WTC11 (cell line): ENCODE data around the gene NRG3. TPM values are rescaled to one million over a fixed set of nuclear protein-coding genes. Genes with fewer than 3 reads are reported as not detected.

Experiments
- ATAC-seq: fragments of 200-7000 bp; cut with Tn5 transposase; 2 replicates; pipeline ENCODE4 v1.10.0; 2021; ENCODE audit warnings: mild to moderate bottlenecking, moderate library complexity
- CTCF ChIA-PET: fragments of 300-600 bp; sonication (Branson Sonifier 250); formaldehyde crosslinking; loops from one replicate; lab custom pipeline; 2021; ENCODE audit warnings: antibody characterized with exemption; lab: Charles Lee
- POLR2A ChIA-PET: fragments of 350-600 bp; sonication (Branson Sonifier 250); formaldehyde crosslinking; loops from one replicate; lab custom pipeline; 2021; ENCODE audit warnings: antibody characterized with exemption; lab: Charles Lee
- DNase-seq: peaks from one replicate; pipeline ENCODE4 v3.0.0; 2021; ENCODE audit warnings: low spot score
- H3K27ac Mint-ChIP-seq: 2 replicates; pipeline ENCODE4 v1.8.0; 2021; ENCODE audit warnings: mixed read lengths
- H3K27me3 Mint-ChIP-seq: 2 replicates; pipeline ENCODE4 v1.8.0; 2021; ENCODE audit warnings: low read depth, mild to moderate bottlenecking, moderate library complexity, mixed read lengths
- H3K36me3 Mint-ChIP-seq: 2 replicates; pipeline ENCODE4 v1.8.0; 2021; ENCODE audit warnings: mixed read lengths
- H3K4me1 Mint-ChIP-seq: 2 replicates; pipeline ENCODE4 v1.8.0; 2022; ENCODE audit warnings: mixed read lengths
- H3K4me3 Mint-ChIP-seq: 2 replicates; pipeline ENCODE4 v1.8.0; 2021; ENCODE audit warnings: mild to moderate bottlenecking, moderate library complexity, mixed read lengths
- H3K9me3 Mint-ChIP-seq: 2 replicates; pipeline ENCODE4 v1.8.0; 2021; ENCODE audit warnings: mixed read lengths
- ARID4B ChIP-seq: sonication (generic); formaldehyde crosslinking; IDR thresholded peaks from 2 replicates; pipeline ENCODE4 v1.8.0; 2023; ENCODE audit warnings: missing genetic modification reagents, mild to moderate bottlenecking, borderline replicate concordance
- CDX4 ChIP-seq: fragments of 250-450 bp; sonication (Bioruptor Pico); IDR thresholded peaks from 2 replicates; pipeline ENCODE4 v1.9.0; 2021; ENCODE audit warnings: moderate library complexity, mild to moderate bottlenecking, inconsistent platforms, borderline replicate concordance
- CTCF ChIP-seq: fragments of 200-600 bp; IDR thresholded peaks from 2 replicates; pipeline ENCODE4 v1.8.0; 2022; ENCODE audit warnings: antibody characterized with exemption
- ESRRA ChIP-seq: sonication (generic); formaldehyde crosslinking; IDR thresholded peaks from 2 replicates; pipeline ENCODE4 v1.8.1; 2022; ENCODE audit warnings: mild to moderate bottlenecking, missing genetic modification reagents, borderline replicate concordance
- GRHL2 ChIP-seq: fragments of 250-450 bp; sonication (Bioruptor Pico); IDR thresholded peaks from 2 replicates; pipeline ENCODE4 v1.8.0; 2022; ENCODE audit warnings: mild to moderate bottlenecking, moderate library complexity; ENCODE audit not compliant: insufficient replicate concordance, severe bottlenecking
- JUN ChIP-seq: sonication (generic); formaldehyde crosslinking; IDR thresholded peaks from 2 replicates; pipeline ENCODE4 v1.8.0; 2023; ENCODE audit warnings: mild to moderate bottlenecking, missing genetic modification reagents
- NR1H2 ChIP-seq: sonication (generic); formaldehyde crosslinking; IDR thresholded peaks from 2 replicates; pipeline ENCODE4 v1.9.0; 2021; ENCODE audit warnings: mild to moderate bottlenecking, moderate library complexity, missing genetic modification reagents
- NR2C2 ChIP-seq: sonication (generic); formaldehyde crosslinking; IDR thresholded peaks from 2 replicates; pipeline ENCODE4 v1.8.0; 2022; ENCODE audit warnings: mild to moderate bottlenecking, missing genetic modification reagents
- OVOL2 ChIP-seq: fragments of 250-450 bp; sonication (Bioruptor Pico); IDR thresholded peaks from 2 replicates; pipeline ENCODE4 v1.9.0; 2021; ENCODE audit warnings: mild to moderate bottlenecking, borderline replicate concordance
- SMAD3 ChIP-seq: sonication (generic); formaldehyde crosslinking; IDR thresholded peaks from 2 replicates; pipeline ENCODE4 v1.8.0; 2022; ENCODE audit warnings: missing genetic modification reagents, mild to moderate bottlenecking, borderline replicate concordance
- SMAD4 ChIP-seq: sonication (generic); formaldehyde crosslinking; IDR thresholded peaks from 2 replicates; pipeline ENCODE4 v1.8.0; 2022; ENCODE audit warnings: mild to moderate bottlenecking, missing genetic modification reagents
- ZMAT4 ChIP-seq: fragments of 250-450 bp; sonication (Bioruptor Pico); IDR thresholded peaks from 2 replicates; pipeline ENCODE4 v1.9.0; 2021; ENCODE audit warnings: mild to moderate bottlenecking
- ZNF396 ChIP-seq: fragments of 250-450 bp; sonication (Bioruptor Pico); IDR thresholded peaks from 2 replicates; pipeline ENCODE4 v1.8.0; 2021; ENCODE audit warnings: mild to moderate bottlenecking, moderate library complexity, borderline replicate concordance
- ZNF416 ChIP-seq: fragments of 250-450 bp; sonication (Bioruptor Pico); IDR thresholded peaks from 2 replicates; pipeline ENCODE4 v1.9.0; 2021; ENCODE audit warnings: mild to moderate bottlenecking, inconsistent platforms
- ZNF425 ChIP-seq: fragments of 250-450 bp; sonication (Bioruptor Pico); conservative IDR thresholded peaks from 2 replicates; pipeline ENCODE4 v1.9.0; 2021; ENCODE audit warnings: mild to moderate bottlenecking
- ZNF532 ChIP-seq: fragments of 250-450 bp; sonication (Bioruptor Pico); IDR thresholded peaks from 2 replicates; pipeline ENCODE4 v1.9.0; 2021; ENCODE audit warnings: mild to moderate bottlenecking, borderline replicate concordance
- ZSCAN18 ChIP-seq: fragments of 250-450 bp; sonication (Bioruptor Pico); IDR thresholded peaks from 2 replicates; pipeline ENCODE4 v2.1.2; 2022; ENCODE audit warnings: mild to moderate bottlenecking, moderate library complexity
- total RNA-seq: library from RNA; stranded (reverse); gene quantifications from 3 replicates; pipeline ENCODE4 v1.2.3, GENCODE V29; 2021

NRG3 gene
- total RNA-seq, 1 experiment from 2014 or later: 7.0 TPM

GRCh38 chr10:81848514-81848913, 26.5 kb upstream of the NRG3 start (continued):
- no peak for TF ChIP-seq ARID4B (CRISPR knock-in tag)
- TF ChIP-seq ZMAT4 (CRISPR knock-in tag): no peak
- no peak for TF ChIP-seq NR2C2
- TF ChIP-seq NR1H2 (CRISPR knock-in tag): no peak
- TF ChIP-seq CDX4 (CRISPR knock-in tag): no peak
- no peak for TF ChIP-seq ZSCAN18 (CRISPR knock-in tag)
- no peak for TF ChIP-seq OVOL2
- no peak for TF ChIP-seq ZNF416 (CRISPR knock-in tag)
- TF ChIP-seq CTCF: no peak
- no peak for TF ChIP-seq ESRRA (CRISPR knock-in tag)
- no peak for TF ChIP-seq SMAD4 (CRISPR knock-in tag)

GRCh38 chr10:81848931-81849330, 26.1 kb upstream of the NRG3 start:
- H3K27ac Mint-ChIP-seq: no peak overlapping the region
- peaks cover under 1% of the 10 kb centered on the region; the same call in 1 of the 2 replicates for H3K27me3 Mint-ChIP-seq
- H3K36me3 Mint-ChIP-seq: peaks cover 3% of the 10 kb centered on the region
- peaks cover 43% of the 10 kb centered on the region for H3K4me1 Mint-ChIP-seq
- no peak for TF ChIP-seq ZNF532
- TF ChIP-seq SMAD3 (CRISPR knock-in tag): no peak
- TF ChIP-seq ZNF396 (CRISPR knock-in tag): no peak
- no peak for TF ChIP-seq ZNF425 (CRISPR knock-in tag)
- TF ChIP-seq GRHL2: no peak
- TF ChIP-seq JUN: no peak
- ATAC-seq: no peak
- POLR2A ChIA-PET: no interaction called here
- no peak for DNase-seq
- no peak overlapping the region for H3K4me3 Mint-ChIP-seq
- CTCF ChIA-PET: interaction anchor here (1.4 kb wide), 1 partner anchor 27 kb away, joined by 3 read pairs; no protein-coding TSS in a partner anchor
- peaks cover 5% of the 10 kb centered on the region for H3K9me3 Mint-ChIP-seq
